ENCODE data around the gene SEMA3G. TPM values are rescaled to one million over a fixed set of nuclear protein-coding genes. Genes with fewer than 3 reads are reported as not detected.
A peak's percentile ranks its signal among the peaks of the same experiment; 100 is the strongest.

The SEMA3G gene
- total RNA-seq, 1 donor from 2014 or later = 4.1 TPM

GRCh38 chr3:52479877-52480575 lies 35.1 kb upstream of the SEMA3G start:
- no peak for FAIRE-seq
- DNase-seq (ENCODE audit: low spot score in 2 of 2) = no peak

- FAIRE-seq (no peak), DNase-seq (ENCODE audit: low spot score in 2 of 2) (no peak)
Measured at GRCh38 chr3:52479037-52479876, 34.4 kb upstream of the SEMA3G start.

DNA sequence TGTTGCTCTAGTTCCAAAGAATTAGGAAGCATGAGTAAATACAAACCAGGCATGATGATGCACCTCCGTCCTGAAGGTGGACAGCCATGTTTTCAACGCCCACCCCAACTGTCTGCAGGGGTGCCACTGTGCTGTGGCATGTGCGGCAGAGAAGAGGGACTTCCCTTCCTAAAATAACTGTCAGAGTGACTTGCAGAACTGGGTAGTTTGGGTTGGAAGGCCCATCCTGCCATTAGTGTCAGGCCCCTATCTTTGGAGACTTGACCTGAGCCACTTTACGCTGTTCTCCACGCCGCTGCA lies 32.8 kb upstream of the SEMA3G start:
- no peak for DNase-seq (ENCODE audit: low spot score in 2 of 2)
- FAIRE-seq = no peak

GRCh38 chr3:52477076-52477795 lies 32.3 kb upstream of the SEMA3G start:
- FAIRE-seq = no peak
- DNase-seq (ENCODE audit: low spot score in 2 of 2) = no peak

DNA sequence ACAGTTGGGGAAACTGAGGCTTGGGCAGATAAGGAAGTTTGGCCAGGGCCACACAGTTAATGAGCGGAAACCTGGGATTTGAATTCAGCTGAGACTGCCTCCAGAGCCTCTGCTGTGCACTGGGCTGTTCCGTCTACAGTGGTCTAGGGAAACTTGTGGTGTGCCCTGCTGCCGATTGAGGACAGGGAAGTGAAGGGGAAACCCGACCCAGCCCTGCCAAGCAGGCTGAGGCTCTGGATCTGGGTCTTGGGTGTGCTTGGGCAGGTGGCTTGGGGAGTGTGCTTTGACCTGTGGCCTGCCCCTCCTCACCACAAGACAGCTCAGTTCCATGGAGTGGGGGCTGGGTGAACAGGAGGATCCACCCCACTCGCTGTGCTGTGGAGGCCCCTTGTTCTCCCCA lies 28.1 kb upstream of the SEMA3G start:
- FAIRE-seq = no peak
- no peak for DNase-seq (ENCODE audit: low spot score in 2 of 2)

GRCh38 chr3:52472239-52473000 lies 27.5 kb upstream of the SEMA3G start:
- DNase-seq (ENCODE audit: low spot score in 2 of 2) (no peak), FAIRE-seq (no peak)

- DNase-seq (ENCODE audit: low spot score in 2 of 2) (peak in 1 of 2 donors; percentile 61), FAIRE-seq (no peak)
Measured at GRCh38 chr3:52471371-52472238, 26.7 kb upstream of the SEMA3G start.

GRCh38 chr3:52470920-52471319 lies 26.0 kb upstream of the SEMA3G start:
- no peak for FAIRE-seq
- no peak for DNase-seq (ENCODE audit: low spot score in 2 of 2)

- DNase-seq (ENCODE audit: low spot score in 2 of 2) (no peak), FAIRE-seq (no peak)
Measured at GRCh38 chr3:52469001-52469400, 24.1 kb upstream of the SEMA3G start.

GRCh38 chr3:52468336-52468735 lies 23.4 kb upstream of the SEMA3G start:
- FAIRE-seq = no peak
- no peak for DNase-seq (ENCODE audit: low spot score in 2 of 2)

DNA sequence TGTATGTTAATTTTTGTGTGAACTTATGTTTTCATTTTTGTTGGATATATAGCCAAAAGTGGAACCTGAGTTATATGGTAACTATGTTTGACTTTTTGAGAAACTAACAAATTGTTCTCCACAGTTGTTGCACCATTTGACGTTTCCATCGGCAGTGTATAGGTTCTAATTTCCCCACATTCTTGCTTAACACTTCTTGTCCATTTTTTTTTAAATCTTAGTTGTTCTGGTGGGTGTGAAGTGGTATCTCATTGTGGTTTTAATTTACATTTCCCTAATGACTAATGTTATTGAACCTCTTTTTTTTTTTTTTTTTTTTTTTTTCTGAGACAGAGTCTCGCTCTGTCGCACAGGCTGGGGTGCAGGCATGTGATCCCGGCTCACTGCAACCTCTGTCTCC lies 18.5 kb upstream of the SEMA3G start:
- FAIRE-seq = no peak

GRCh38 chr3:52461874-52462273 lies 17.0 kb upstream of the SEMA3G start:
- no peak for DNase-seq (ENCODE audit: low spot score in 2 of 2)
- no peak for FAIRE-seq

More for the DNA sequence above, 18.5 kb upstream of the SEMA3G start:
- DNase-seq (ENCODE audit: low spot score in 2 of 2) = no peak

GRCh38 chr3:52458770-52459545 lies 14.1 kb upstream of the SEMA3G start:
- FAIRE-seq = no peak

DNA sequence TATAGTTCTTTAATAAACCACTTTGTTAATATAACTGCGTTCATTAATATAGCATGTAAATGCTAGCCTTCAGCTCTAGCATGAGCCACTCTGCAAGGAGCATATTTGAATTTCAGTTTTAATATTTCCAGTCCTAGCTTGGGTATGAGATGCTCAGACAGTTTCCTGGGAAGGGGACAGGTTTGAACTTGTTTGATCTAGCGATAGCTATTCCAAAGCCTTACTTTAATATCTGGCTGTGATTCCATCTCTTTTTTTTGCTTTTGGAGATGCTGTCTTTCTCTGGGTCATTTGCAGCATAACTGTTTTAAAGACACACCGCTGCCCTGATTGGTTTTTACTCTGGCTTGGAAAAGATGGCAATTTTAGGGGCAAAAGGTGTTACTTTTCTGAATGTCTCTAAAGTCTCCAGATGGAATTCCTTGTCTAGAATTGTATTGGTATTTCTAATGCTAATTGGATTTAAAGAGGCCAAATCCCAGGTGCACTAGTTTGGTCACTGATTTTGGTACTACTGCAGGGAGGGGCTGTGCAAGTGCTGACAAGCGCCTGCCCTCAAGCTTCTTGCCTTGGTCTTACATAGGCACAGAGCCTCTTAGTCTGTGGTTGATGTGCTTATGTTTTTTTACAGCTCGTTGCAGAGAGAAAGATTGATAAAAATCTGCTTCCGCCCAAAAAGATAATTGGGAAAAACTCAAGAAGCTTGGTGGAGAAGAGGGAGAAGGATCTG lies 13.3 kb upstream of the SEMA3G start:
- no peak for FAIRE-seq
- DNase-seq (ENCODE audit: low spot score in 2 of 2) = no peak

More at GRCh38 chr3:52458770-52459545, 14.1 kb upstream of the SEMA3G start:
- DNase-seq (ENCODE audit: low spot score in 2 of 2) = no peak

GRCh38 chr3:52456800-52457183 lies 11.9 kb upstream of the SEMA3G start:
- FAIRE-seq (no peak), DNase-seq (ENCODE audit: low spot score in 2 of 2) (no peak)

DNA sequence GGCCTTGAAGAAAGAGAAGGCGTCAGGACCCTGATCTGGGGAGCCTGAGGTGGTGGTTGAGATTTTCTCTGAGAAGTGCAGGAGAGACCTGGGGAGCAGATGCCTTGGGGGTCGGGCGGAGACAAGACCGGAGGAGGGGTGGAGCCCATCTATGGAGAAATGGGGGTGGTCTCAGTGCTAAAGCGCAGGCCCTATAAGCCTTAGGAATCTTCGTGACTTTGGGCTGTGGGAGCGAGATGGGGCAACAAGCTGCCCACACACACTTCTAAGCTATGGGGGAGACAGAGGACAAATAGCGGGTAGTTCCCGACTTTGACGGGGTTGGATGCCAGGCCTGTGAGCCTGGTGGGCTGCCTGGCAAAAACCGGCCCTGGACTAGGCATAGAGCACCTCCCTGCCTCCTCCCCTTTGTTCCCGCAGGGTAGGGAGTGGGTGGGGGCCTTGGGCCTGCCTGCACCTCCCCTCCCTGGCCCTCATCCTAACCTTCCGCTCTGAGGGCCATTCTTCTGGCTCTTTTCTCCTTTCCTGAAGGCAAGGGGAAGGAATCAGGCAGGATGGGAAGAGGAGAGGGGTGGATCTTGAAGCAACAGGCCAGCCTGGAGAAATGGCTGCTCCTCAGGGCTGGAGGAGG lies 11.4 kb upstream of the SEMA3G start:
- FAIRE-seq = no peak
- DNase-seq (ENCODE audit: low spot score in 2 of 2) = peak; percentile 44 to 45

DNA sequence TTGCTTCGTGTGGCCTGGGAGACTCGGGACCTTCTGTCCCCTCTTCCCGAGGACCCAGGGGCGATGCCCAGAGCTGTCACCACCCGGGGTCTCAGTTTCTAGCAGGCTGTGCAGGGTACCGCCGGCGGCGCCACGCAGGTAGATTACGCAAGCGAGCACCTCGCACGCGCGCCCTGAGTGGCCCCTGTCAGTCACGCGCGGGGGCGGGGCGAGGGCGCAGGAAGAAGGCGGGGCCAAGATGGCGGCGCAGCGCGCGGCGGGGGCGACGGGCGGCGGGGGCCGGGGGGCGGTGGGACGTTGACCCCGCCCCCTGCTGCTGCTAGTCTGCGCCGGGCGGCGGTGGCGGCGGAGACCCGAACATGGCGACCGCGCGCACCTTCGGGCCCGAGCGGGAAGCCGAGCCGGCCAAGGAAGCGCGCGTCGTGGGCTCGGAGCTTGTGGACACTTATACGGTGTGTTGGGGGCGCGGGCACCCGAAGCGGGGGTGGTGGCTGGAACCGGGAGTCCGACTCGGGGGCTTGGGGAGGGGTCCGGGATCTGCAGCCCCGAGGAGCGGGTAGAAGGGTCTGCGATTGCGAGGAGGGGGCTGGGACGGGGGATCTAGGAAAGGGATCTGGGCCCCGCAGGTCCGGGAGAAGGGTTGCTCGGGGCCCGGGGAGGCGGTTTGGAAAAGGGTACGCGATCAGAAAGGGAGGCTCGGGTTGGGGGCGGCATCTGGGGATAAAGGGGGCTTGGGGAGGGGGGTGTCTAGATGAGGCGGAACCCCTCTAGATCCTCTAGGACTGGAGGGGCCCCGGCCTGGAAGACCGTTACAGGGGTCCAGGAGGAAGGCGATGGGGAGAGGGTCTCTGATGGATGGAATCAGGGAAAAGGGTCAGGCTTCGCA lies 10.6 kb upstream of the SEMA3G start, which contains the start of gene NISCH:
Gene NISCH (plus strand): TSS at position 322 of the 886 bp plus-strand sequence. CDS start 38 bp downstream, at position 360.
- FAIRE-seq = no peak
- peak; percentile 93 to 95 for DNase-seq (ENCODE audit: low spot score in 2 of 2)

All from frontal cortex (tissue), 4 donors.